DMS114 treated with DMSO at 0.1 percent for 48 hours (cell line): ENCODE measurements around the gene DPYD.

Experiments
- DNase-seq: peaks from one replicate; lab custom pipeline; 2025; ENCODE audit not compliant: unreplicated experiment; lab: John Stamatoyannopoulos, UW

The DPYD gene

DNA sequence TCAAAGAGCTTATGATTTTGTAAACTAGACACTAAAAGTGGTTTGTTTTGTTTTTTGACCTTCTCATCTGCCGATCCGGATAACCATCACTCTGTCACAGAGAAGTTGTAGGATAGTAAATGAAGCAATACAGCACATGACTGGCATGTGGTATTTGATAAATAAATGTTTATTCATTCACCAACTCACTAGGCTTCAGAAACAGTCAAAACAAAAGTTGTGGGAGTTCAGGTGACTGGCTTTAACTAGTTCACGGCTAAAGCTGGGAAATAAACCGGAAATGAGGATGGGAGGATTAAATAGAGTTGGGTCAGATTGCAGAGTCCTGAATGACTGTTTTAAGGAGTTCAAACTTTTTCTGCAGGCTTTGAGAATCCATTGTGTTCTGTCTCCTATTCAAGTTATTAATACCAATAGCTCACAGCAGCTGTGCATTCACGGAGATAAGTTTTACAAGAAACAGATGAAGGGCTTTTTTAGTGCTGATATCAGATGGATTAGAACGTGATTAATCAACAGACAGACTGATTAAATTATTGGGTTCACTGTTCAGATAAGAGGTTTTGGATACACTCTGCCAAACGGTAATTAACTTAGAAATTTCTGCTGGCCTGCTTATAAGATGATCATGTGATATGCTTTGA lies 463.3 kb downstream of the DPYD start:
- no peak for DNase-seq

DNA sequence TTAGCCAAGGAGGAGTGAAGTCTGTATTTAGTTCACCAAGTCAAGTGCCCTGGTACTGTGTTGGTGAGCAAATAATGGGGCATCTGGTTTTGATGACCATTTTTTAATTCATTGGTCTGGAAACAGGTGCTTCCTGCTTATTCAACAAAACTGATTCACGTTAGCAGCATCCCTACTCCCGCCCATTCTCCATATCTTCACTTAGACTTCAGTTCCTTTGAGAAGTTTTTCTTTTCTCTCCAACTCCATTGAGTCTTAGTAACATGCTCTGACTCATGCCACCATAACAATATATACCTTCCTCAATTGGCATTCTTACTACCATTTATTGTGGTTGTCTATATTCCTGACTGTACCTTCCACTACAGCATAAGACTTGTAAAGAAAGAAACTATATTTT lies 468.9 kb downstream of the DPYD start:
- no peak for DNase-seq

- no peak for DNase-seq
Measured at GRCh38 chr1:97451046-97451826, 469.6 kb downstream of the DPYD start.

GRCh38 chr1:97441966-97442365 lies 478.9 kb downstream of the DPYD start:
- DNase-seq, result no peak

- DNase-seq, result no peak
Measured at GRCh38 chr1:97433824-97434177, 487.0 kb downstream of the DPYD start.

GRCh38 chr1:97433094-97433823 lies 487.6 kb downstream of the DPYD start:
- no peak for DNase-seq

DNA sequence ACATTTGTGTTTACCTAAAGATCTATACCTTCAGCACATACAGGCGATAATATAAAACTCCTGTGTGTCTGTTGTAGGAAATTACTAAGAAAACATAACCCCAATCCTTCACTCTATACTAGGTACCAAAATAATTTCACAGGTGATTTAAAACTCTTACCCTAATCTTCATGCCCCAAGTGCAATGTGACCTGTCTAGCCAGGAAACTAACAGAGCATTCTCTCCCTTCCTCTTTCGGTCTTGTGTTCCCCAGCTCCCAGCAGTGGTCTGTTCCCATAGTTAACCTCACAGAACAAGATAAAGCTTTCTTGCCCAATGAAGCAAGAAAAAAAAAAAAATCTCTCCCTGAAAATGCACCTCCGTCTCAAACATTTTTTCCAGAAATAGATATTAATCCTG lies 493.5 kb downstream of the DPYD start:
- no peak for DNase-seq

- DNase-seq, result no peak
Measured at GRCh38 chr1:97424209-97424608, 496.6 kb downstream of the DPYD start.

GRCh38 chr1:97423403-97423802 lies 497.4 kb downstream of the DPYD start:
- no peak for DNase-seq

DNA sequence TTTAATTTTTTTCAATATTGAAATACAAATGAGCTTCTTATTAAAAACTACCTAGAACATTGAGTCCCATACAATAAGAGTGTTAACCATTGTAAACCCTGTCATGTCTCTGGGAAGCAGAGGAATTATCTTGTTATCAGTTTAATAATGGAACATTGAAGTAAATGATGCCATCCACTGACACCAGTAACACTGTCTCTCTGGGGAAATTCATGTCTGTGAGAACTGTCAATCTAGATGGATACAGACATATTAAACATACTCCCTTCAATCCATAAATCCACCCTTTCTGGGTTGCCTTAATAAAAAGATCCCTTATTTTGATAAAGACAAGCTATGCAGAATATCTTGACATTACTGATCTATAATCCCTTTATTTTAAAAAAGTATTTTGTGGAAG lies 503.2 kb downstream of the DPYD start:
- no peak for DNase-seq

- DNase-seq, result no peak
Measured at GRCh38 chr1:97414682-97415312, 506.0 kb downstream of the DPYD start.

DNA sequence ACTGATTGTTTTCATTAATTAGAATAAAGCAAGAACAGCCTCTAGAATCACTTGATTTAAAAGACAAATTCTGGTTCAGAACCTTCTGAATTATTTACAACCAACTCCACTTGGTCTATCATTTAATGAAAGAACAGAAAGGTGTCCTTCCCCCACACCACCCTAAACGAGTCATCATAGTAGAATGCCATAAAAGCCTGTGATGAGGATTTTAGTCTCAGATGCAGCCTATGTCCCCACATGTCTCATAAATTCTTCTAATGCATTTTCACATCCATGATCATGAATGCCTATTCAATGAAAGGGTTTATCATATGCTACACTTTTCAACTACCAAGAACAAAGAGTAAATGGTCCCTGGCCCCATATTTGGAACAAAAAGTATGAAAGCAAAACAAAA lies 508.1 kb downstream of the DPYD start:
- no peak for DNase-seq

- DNase-seq, result no peak
Measured at GRCh38 chr1:97412166-97412565, 508.7 kb downstream of the DPYD start.

DNA sequence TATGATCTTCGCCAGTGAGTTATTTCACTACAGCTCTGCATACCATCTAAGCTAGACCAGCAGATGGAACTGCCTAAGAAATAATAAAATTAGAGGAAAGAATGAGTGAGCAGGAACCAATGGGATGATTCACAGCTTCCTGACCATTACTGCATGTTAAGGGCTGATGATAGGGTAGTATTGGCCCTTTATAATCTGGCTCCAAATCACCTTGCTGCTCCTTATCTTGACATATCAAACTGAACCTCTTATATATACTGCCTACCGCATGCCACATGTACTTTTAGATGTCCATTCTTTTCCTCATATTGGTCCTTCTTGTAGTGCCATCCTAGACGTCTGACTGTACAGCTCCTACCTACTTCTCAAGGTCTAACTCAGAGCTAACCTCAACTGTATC lies 524.4 kb downstream of the DPYD start:
- no peak for DNase-seq

DNA sequence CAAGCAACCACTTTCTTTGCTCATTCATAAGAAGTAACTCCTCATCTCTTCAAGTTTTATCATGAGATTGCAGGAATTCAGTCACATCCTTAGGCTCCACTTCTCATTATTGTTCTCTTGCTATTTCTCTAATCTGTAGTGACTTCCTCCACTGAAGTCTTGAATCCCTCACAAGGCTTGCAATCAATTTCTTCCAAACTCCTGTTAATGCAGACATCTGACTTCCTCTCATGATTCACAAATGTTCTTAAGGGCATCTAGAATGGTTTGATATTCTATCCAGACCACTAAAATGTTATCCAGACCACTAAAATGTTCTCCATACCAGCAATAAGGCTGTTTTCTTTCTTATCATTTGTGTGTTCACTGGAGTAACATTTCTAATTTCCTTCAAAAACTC lies 528.1 kb downstream of the DPYD start:
- no peak for DNase-seq

- DNase-seq, result no peak
Measured at GRCh38 chr1:97385536-97386277, 535.1 kb downstream of the DPYD start.

GRCh38 chr1:97384294-97384968 lies 536.4 kb downstream of the DPYD start:
- no peak for DNase-seq

DNA sequence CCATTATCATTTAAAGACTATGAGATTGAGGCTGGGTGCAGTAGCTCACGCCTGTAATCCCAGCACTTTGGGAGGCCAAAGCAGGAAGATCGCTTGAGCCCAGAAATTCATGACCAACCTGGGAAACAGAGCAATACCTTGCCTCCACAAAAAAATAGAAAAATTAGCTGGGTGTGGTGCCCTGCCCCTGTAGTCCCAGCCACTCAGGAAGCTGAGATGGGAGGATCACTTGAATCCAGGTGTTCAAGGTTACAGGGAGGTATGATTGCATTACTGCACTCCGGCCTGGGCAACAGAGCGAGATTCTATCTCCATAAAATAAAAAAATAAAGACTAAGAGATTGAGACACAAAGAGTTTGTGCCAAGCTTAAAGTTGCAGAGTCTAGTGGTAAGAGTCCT lies 537.0 kb downstream of the DPYD start:
- no peak for DNase-seq

DNA sequence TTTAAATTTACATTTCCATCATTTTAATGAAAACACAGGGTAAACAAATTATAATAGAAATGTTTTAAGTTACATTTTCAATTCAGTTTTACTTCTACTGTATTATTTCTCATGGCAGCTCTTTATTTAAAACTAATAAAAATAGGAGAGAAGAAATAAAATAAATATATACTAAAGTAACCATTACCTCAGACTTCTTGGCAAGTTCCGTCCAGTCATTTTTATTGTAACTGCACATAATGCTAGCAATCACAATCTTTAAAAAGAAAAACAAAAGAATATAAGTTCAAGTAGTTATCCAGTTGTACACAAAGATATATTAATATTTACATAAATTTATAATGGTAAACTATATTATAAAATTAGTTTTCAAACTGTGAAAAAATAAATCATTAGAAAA lies 538.6 kb downstream of the DPYD start:
- no peak for DNase-seq

GRCh38 chr1:97379387-97380075 lies 541.3 kb downstream of the DPYD start:
- no peak for DNase-seq
